ENCODE measurements around the gene RELL2. TPM values are rescaled to one million over a fixed set of nuclear protein-coding genes. Genes with fewer than 3 reads are reported as not detected.
"Not testable (repeated sequence)": the region's sequence is repeated elsewhere in the genome, so short reads cannot be mapped to it uniquely, and the experiment has no call there.

Gene RELL2, protein sequence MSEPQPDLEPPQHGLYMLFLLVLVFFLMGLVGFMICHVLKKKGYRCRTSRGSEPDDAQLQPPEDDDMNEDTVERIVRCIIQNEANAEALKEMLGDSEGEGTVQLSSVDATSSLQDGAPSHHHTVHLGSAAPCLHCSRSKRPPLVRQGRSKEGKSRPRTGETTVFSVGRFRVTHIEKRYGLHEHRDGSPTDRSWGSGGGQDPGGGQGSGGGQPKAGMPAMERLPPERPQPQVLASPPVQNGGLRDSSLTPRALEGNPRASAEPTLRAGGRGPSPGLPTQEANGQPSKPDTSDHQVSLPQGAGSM
- 5.2 and 7.0 TPM in 2 replicates for total RNA-seq (2014; rRNA removed)
- 3.7 TPM for polyA plus RNA-seq (2012)

GRCh38 chr5:141636413-141637122, at the start of gene RELL2, which contains the start of gene HDAC3:
TSS of gene RELL2 (plus strand) at chr5:141636997. CDS start at chr5:141638226, 1,229 bp downstream.
TSS of gene HDAC3 (minus strand) at chr5:141636849. CDS start at chr5:141636790, 59 bp downstream.
- DNase-seq (ENCODE audit: low read depth) = peak; percentile 87

DNA sequence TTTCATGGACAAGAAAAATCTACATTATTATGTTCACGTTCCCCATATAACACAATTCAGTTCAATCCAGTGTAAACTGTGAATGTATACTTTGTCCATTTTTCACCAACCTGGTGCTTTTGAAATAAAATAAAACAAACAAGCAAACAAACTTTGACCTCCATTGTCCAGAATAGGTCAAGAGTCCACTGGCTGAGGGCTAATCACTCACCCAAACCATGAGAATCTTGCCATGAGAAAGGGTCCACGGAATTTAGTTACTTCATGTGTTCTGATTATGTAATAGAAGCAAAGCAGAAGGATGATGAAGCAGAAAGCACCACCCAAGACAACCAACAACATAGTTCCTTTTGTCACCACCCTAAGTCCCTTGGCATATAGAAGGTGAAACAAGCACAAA, 46.7 kb upstream of the RELL2 start:
- no peak for DNase-seq (ENCODE audit: low read depth)

GRCh38 chr5:141596867-141597266, 39.9 kb upstream of the RELL2 start:
- DNase-seq (ENCODE audit: low read depth) = no peak

- DNase-seq (ENCODE audit: low read depth) = no peak
These were observed 39.4 kb upstream of the RELL2 start for GRCh38 chr5:141597394-141597793.

DNA sequence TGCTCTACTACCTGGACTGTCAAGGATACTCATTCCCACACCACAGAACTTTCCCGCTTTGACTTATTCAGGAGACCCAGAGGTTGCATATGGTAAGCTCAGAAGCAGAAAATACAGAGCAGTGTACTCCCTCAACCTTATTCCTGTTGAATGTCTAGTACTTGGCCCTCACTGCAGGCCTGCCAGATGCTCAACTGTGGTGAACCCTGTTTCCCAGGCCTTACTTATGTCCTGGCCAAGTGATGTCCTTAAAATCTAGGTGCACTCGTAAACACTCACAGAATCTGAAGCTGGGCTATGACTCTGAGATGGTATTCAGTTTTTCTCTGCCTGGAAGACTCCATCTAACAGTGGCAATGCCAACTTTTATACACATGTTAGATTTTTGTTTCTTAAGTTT, 39.0 kb upstream of the RELL2 start:
- DNase-seq (ENCODE audit: low read depth) = no peak

DNA sequence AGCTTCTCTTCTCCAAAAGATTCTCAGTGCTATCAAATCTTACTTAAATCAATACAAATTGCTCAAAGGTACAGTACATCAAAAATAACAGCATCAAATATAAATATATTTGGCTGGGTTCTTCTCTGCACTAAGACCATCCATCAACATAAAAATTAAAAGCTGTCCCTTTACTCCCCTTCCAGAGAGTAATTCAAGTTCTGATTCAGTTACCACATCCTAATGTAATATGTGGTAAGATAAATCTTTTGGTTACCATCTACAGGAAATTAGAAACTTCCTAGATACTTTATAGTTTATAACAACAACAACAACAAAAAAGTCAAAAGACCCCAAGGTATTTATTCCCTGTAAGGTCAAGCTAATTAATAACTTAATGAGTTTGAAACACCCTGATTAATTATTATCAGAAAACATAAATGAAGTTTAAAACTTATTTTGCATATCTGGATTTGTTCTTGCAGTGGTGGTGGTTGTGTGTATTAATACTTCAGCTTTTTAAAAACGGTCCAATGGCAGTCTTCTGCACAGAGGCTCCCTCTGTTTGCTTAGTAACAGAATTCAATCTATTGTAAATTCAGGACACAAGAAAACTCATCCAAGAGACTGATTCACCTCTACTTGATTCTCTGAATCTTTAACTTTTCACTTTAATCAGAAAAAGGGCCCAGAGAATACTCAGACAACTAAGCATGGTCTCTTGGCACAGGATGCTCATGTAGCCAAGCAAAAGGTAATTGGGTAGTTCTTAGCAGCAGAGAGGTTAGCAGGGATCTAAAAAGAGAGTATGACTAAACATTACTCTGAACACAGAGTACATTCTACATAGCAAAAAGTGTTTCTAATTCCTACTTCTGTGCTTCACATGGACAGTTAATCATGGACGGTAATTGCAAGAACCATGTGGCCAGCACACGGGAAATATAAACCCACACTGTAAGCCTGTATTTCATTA, 38.1 kb upstream of the RELL2 start:
- peak; percentile 68 for DNase-seq (ENCODE audit: low read depth)

GRCh38 chr5:141602606-141603005, 34.2 kb upstream of the RELL2 start:
- DNase-seq (ENCODE audit: low read depth) = no peak

DNA sequence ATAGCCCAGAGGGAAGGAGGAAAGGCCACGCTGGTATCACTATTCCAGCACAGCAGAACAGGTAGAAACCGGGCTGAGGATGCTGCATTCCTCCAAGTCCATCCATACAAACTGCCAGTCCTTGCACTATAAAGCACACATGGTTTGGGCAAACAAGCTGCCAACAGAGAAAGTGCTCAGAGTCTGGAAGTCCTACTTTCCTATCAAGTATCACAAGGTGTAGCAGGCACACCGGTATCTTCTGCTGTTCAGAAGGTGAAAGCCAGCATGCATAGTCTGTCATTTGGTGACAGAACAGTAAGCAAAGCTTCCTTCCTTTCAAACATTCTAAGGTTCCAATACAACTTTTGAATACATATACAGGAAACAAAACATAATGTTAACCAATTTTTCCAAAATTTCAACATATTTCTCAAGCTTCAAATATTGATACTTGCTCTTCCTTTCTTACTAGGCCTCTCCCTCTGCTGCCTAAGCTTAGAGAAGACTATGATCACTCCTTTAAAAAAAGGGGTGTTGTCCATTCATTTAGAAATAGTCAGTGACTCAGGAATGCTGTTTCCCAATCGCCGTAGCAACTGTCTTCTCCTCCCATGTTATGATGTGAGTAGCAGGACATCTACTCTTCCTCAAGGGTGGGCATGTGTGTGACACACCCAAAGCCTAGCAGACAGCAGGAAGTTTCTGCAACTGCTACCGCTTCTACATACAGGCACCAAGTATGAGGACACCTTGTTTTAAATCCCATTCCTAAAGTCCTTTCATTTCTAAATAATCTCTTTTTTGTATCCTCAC, 32.7 kb upstream of the RELL2 start:
- DNase-seq (ENCODE audit: low read depth) = peak; percentile 95

DNA sequence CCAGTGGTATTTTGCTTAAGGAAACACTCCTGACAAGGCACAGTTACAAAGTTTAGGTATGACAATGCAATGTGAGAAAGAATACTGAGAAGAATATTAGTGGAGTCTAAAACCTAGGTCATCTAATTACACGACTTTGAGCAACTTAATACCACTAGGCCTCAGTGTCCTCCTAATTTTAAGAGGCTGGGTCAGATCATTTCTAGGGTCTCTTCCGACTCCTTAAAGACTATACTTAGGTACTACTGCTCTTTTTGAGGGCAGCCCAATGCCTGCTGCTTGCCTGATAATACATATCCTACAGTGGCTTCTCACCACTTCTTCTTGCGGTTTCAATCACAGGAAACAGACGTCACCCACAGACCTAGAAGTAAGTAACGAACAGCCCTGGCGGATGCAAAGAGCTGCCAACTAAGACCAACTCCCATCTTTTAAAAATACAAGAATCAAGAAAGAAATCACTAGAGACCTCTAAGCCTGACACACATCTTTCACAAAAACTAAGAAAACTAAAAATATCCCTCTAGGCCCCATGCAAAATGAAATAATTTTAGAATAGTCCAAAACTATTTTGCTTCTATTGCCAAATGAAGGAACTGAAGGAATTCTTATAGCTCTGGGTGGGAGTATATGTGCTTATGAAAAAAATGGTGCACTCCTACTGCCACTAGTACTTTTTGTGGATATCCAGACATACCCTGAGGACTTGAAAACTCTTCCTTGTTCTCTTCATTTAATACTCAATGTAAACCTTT, 31.1 kb upstream of the RELL2 start:
- DNase-seq (ENCODE audit: low read depth) = no peak

GRCh38 chr5:141608046-141608445, 28.8 kb upstream of the RELL2 start:
- DNase-seq (ENCODE audit: low read depth) = no peak

GRCh38 chr5:141608557-141608956, 28.2 kb upstream of the RELL2 start:
- DNase-seq (ENCODE audit: low read depth) = no peak

DNA sequence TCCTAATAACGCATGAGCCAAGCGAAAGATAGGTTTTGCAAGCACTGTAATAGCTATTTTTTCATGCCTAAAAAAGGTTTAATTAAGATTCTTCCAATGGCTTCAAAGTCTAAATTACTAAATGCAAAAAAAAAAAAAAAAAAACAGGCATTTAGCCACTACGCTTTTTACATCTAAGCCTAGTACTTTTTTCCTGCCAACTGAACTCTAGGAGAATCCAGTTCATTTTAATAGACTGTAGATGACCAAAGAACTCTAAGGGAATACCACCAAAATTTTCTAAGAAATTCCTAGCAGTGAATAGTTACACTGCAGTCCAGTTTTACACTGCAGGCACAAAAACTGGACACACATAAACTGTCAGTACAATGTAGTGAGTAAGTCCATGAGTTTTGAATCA, 27.8 kb upstream of the RELL2 start:
- DNase-seq (ENCODE audit: low read depth) = no peak

DNA sequence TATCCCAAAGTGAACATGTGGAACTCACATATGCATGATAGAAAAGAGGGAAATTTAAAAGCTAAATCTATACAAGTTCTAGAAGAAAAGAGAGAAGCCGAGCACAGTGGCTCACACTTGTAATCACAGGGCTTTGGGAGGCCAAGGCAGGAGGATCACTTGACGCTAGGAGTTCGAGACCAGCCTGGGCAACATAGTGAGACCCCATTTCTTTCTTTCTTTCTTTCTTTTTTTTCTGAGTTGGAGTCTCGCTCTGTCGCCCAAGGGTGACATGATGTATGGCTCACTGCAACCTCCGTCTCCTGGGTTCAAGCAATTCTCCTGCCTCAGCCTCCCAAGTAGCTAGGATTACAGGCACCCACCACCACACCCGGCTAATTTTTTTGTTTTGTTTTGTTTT, 26.9 kb upstream of the RELL2 start:
- DNase-seq (ENCODE audit: low read depth) = not testable (repeated sequence)

- DNase-seq (ENCODE audit: low read depth) = no peak
These were observed 25.5 kb upstream of the RELL2 start for GRCh38 chr5:141611289-141611688.

DNA sequence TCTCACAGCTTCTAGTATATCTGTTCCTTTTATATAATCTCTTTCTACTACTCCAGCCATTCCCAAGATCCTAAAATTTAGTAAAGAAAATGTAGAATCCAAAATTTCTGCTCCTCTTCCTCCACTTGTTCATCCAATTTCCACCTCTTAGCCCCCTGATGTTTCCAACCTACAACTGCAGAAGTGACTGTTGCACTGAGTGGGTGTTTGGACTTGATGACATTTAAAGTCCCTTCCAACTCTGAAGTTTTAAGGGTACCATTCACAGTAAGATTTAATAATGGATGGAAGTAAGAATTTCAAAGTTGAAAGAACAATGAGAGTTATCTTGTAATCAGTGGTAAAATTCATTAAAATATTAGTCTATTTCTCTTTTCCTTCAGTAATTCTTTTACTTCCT, 23.5 kb upstream of the RELL2 start:
- DNase-seq (ENCODE audit: low read depth) = no peak

DNA sequence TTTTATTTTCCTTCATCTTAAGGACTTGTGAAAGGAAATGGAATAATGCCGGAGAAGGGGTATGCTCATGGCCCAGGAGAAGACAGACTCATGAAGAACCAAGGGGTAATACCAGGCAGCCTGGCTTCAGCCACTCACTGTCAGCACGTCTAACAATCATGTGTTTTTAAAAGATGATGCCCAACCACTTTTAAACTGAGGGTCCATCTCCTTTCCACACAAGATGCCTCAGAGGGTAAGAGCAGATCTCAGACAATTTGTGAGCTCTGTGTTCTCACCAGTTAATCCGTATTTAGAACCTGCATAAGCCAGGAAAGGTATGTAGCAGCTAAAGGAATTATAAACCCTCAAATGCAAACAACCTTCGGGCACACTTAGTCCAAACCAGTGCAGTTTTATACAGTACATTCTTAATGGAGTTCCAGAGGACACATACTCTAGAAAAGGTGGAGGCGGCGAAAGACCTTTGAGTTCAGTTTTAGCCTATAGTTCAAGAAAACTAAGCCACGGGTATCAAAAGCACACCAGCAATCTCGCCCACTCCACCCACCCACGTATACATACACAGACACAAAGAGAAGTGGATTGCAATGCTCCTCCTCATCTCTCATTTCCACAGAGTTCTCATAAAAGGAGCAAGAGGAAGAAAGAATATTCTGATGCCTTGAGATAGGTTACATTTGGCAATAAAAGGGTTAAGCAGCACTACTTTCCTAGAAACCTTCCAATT, 20.6 kb upstream of the RELL2 start:
- no peak for DNase-seq (ENCODE audit: low read depth)

GRCh38 chr5:141617128-141617527, 19.7 kb upstream of the RELL2 start:
- DNase-seq (ENCODE audit: low read depth) = peak; percentile 37

DNA sequence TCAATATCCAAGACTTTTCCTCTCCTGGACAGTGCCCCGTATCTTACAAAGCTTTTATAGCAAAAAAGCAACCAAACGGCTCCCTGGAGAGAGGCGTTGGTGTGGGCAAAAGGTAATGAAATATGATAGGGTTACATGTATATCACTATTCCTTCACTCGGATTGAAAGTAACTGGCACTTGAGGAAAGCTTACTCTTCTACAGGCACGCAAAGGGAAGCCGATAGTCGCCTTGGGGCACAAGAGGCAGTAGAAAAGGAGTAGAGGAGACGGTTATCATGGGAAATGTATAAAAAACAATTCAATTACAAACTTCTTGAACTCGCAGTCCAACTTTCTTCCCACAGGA, 19.1 kb upstream of the RELL2 start:
- DNase-seq (ENCODE audit: low read depth) = no peak

- DNase-seq (ENCODE audit: low read depth) = peak; percentile 27
These were observed 18.6 kb upstream of the RELL2 start for GRCh38 chr5:141618030-141618803.
